ENCODE results near the gene PPA2. TPM values are rescaled to one million over a fixed set of nuclear protein-coding genes. Genes with fewer than 3 reads are reported as not detected.

The PPA2 gene
- total and polyA plus RNA-seq, 8 donors = 75.3 to 102 (median 86.6) TPM

GRCh38 chr4:105352826-105353225 is 121.0 kb downstream of the PPA2 start:
- no peak overlapping the region for H3K4me3 ChIP-seq
- H3K4me1 ChIP-seq = no peaks in the 10 kb centered on the region
- TF ChIP-seq, protein P1, sequence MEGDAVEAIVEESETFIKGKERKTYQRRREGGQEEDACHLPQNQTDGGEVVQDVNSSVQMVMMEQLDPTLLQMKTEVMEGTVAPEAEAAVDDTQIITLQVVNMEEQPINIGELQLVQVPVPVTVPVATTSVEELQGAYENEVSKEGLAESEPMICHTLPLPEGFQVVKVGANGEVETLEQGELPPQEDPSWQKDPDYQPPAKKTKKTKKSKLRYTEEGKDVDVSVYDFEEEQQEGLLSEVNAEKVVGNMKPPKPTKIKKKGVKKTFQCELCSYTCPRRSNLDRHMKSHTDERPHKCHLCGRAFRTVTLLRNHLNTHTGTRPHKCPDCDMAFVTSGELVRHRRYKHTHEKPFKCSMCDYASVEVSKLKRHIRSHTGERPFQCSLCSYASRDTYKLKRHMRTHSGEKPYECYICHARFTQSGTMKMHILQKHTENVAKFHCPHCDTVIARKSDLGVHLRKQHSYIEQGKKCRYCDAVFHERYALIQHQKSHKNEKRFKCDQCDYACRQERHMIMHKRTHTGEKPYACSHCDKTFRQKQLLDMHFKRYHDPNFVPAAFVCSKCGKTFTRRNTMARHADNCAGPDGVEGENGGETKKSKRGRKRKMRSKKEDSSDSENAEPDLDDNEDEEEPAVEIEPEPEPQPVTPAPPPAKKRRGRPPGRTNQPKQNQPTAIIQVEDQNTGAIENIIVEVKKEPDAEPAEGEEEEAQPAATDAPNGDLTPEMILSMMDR (IDR thresholded peaks at IDR 0.05) = no peak
- DNase-seq (no peak), ATAC-seq (no peak)
- no peaks in the 10 kb centered on the region for H3K36me3 ChIP-seq
- no peaks in the 10 kb centered on the region for H3K27me3 ChIP-seq
- intact Hi-C loops (cut with DNase I) = no loop called here
- H3K9me3 ChIP-seq = no peaks in the 10 kb centered on the region
- no peak overlapping the region for H3K27ac ChIP-seq

GRCh38 chr4:105351861-105352260 is 122.0 kb downstream of the PPA2 start:
- no peak overlapping the region for H3K4me3 ChIP-seq
- DNase-seq (no peak), ATAC-seq (no peak)
- H3K4me1 ChIP-seq = no peaks in the 10 kb centered on the region
- H3K27ac ChIP-seq = no peak overlapping the region
- TF ChIP-seq, protein P1 (IDR thresholded peaks at IDR 0.05) = no peak
- no peaks in the 10 kb centered on the region for H3K27me3 ChIP-seq
- no peaks in the 10 kb centered on the region for H3K9me3 ChIP-seq
- intact Hi-C loops (cut with DNase I) = no loop called here
- H3K36me3 ChIP-seq = no peaks in the 10 kb centered on the region

DNA sequence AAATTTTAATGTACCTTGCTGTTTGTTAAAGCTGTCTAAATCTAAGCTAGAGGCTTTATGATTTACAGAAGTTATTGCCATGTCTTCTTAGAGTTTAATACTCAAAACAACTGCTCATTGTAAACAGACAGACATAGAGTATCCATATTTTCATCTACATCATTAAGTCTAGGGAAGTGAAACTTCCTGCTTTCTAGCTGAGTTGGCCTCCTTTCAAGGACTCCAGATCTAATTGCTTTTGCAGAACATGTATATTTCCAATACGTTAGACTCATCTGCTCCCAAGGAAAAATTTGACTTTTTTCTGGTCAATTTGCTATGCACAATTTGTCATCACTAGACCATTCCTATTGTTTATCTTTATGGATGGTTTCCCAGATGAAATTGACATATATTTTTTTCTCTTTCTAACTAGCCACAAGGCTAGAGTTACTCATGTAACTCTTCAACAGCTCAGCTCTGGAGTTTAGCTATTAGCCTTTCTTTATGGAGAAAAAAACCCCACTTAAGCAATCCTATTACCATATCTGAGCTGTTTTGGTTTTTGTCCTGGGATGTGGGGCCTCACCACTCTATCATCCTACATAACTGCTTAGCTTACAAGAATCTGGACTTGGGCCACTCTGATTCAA is 122.9 kb downstream of the PPA2 start:
- Histone ChIP-seq H3K27ac (no peak overlapping the region), H3K4me3 (no peak overlapping the region), H3K36me3 (no peaks in the 10 kb centered on the region), H3K9me3 (no peaks in the 10 kb centered on the region), H3K4me1 (no peaks in the 10 kb centered on the region), H3K27me3 (no peaks in the 10 kb centered on the region)
- ATAC-seq = no peak
- peak in 1 of 4 donors; percentile 19 for DNase-seq
- intact Hi-C loops (cut with DNase I) = no loop called here
- TF ChIP-seq, protein P1 (IDR thresholded peaks at IDR 0.05) = no peak

- no peaks in the 10 kb centered on the region for H3K27me3 ChIP-seq
- no peaks in the 10 kb centered on the region for H3K4me1 ChIP-seq
- H3K4me3 ChIP-seq = no peak overlapping the region
- DNase-seq (no peak), ATAC-seq (no peak)
- no peak overlapping the region for H3K27ac ChIP-seq
- intact Hi-C loops (cut with DNase I) = no loop called here
- no peaks in the 10 kb centered on the region for H3K36me3 ChIP-seq
- H3K9me3 ChIP-seq = no peaks in the 10 kb centered on the region
- TF ChIP-seq, protein P1 (IDR thresholded peaks at IDR 0.05) = no peak
These were observed 125.1 kb downstream of the PPA2 start for GRCh38 chr4:105348719-105349118.

GRCh38 chr4:105346869-105347268 is 127.0 kb downstream of the PPA2 start:
- Histone ChIP-seq H3K4me1 (no peaks in the 10 kb centered on the region), H3K9me3 (no peaks in the 10 kb centered on the region), H3K36me3 (no peaks in the 10 kb centered on the region), H3K27ac (no peak overlapping the region), H3K4me3 (no peak overlapping the region), H3K27me3 (no peaks in the 10 kb centered on the region)
- TF ChIP-seq, protein P1 (IDR thresholded peaks at IDR 0.05) = no peak
- ATAC-seq (no peak), DNase-seq (no peak)
- intact Hi-C loops (cut with DNase I) = no loop called here
